ENCODE data around the gene CA10.

The CA10 gene

DNA sequence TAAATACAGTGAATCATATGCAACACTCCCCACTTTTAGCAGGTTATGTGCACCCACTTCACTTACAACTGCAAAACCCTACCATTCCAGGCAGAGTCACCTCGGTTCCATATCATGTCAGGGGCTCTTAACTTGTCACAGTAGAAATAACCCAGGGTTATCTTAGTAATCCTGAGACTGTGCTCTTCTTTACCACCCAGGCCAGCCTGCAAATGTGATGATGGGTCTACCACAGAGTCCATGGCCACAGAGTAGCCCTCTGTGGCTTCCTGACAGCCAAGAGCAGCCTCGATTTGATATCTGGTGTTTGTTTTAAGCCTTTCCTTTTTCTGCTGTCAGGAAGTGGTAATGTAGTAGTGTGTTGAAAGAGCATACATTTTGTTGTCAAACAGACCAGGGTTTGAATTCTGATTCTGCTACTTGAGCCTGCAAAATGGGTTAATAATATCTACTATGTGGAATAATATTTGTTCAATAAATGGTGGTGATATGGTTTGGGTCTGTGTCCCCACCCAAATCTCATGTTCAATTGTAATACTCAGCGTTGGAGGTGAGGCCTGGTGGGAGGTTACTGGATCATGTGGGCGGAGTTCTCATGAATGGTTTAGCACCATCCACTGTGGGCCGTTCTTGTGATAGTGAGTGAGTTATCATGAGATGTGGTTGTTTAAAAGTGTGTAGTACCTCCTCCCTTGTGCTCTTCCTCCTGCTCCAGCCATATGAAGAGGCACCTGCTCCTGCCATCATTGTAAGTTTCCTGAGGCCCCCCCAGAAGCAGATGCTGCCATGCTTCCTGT is 481.6 kb downstream of the CA10 start:
- no peak for DNase-seq (ENCODE audit: low spot score)

DNA sequence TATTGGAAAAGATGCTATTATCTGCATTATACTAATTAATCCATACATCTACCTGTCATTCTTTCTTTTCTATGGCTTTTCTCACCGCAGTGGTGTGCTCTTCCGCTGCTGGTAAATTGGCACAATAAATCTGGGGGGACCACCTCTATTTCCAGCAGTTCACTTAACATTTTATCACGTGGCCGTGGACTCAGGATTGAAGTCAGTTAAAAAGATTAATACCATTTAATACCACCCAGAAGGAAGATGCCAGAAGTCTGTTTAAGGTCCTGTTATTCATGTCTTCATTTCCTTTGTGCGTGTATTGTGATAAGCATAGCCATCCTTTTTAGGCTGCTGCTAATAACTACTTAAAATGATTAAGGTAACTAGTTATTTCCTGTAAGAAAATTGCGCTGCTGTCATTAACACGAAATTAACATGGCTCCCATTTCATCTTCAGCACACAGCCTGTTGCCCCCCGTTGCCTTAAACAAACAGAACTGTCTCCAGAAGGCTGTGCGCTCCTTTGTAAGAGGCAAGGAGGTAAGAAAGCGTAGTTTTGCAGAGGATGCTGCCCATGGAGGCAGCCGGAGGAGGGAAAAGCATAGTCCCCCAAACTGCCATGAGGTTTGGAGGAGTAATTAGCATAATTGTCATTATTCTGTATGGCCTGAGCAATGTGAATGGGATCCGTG is 483.8 kb downstream of the CA10 start:
- no peak for DNase-seq (ENCODE audit: low spot score)

DNA sequence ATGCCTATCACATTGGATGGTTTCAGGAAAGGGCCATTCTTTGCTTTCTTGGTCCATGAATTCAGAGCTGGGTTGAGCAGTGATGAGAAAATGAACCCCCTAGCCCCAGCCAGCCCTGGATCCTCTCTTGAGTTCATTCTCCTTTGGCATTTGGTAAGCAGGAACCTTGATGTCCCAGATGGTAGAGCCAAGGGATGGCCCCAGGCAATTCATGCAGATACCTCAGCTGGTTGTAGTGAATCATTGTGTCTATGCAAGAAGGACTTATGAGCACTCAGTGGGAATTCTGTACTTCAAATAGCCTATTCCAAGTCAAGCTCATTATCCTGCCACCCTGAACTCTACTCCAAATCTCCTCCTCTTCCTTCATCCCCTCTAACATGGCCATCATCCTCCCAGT is 485.4 kb downstream of the CA10 start:
- DNase-seq (ENCODE audit: low spot score): no peak

DNA sequence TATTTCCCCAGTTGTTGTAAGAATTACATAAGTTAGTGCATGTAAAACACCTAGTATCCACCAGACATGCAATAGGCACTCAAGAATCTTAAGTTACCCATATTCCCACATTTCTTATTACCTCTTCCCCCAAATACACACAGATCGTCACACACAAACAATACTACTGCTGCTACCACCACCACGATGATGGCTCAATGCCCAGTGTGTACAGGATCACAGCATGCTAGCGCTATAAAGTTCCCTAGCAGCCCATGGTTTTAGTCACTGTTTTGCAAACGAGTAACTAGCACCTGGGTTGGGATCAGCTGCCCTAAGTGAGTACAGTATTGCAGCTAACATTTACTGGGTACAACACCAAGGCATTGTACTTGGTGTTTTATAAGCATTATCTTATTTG is 486.4 kb downstream of the CA10 start:
- DNase-seq (ENCODE audit: low spot score): no peak

DNA sequence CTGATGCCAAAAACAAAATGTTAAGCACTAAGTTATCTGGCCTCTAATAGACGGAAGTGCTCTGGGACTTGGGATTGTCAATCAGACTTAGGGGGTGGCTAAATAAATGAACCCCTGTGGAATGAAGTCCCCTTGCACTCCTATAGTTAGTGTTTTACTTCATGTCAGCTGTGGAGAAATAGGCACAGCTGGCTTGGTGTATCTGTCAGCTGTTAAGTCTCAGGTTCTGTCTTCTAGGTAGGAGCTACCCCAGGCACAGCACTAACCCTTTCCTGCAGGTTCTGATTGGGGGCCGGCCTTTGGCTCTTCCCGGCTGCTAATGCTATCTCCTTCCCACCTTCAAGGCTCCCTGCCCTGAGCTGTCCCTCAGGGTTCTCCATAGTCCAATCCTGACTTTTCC is 487.6 kb downstream of the CA10 start:
- no peak for DNase-seq (ENCODE audit: low spot score)

DNA sequence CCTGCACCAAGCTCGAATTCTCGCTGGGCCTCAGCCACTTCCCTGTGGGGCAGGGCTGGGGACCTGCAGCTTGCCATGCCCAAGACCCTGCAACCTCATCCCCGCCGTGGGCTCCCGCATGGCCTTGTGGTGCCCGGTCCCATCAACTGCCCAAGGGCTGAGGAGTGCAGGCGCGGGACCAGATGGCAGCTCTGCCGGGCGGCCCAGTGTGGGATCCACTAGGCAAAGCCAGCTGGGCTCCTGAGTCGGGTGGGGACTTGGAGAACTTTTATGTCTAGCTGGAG is 489.6 kb downstream of the CA10 start:
- DNase-seq (ENCODE audit: low spot score): no peak

DNA sequence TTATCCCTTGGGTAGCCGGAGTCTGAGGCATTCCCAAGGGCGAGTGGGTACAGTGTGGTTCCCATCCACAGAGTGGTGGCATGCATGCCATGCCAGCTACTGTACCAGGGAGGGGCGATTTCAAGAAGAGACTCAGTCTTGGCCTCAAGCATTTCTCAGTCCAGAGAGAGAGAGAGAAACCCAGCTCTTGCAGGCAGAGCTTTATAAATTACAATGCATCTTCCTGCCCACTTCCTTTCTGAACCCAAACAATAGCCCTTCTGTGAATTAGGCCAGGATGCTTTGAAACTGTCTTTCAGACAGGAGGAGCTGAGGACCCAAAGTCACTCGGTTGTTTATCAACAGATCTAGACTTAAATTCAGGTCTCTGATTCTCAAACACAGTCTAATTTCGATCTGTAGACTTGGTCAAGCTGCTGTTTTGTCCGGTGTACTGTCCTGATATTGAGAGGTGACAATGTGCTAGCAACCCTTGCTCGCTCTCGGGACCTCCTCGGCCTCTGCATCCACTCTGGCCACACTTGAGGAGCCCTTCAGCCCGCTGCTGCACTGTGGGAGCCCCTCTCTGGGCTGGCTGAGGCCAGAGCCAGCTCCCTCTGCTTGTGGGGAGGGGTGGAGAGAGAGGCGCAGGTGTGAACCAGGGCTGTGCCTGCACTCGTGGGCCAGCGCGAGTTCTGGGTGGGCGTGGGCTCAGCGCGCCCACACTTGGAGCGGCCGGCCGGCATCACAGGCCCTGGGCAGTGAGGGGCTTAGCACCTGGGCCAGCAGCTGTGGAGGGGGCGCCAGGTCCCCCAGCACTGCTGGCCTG is 490.2 kb downstream of the CA10 start:
- no peak for DNase-seq (ENCODE audit: low spot score)

DNA sequence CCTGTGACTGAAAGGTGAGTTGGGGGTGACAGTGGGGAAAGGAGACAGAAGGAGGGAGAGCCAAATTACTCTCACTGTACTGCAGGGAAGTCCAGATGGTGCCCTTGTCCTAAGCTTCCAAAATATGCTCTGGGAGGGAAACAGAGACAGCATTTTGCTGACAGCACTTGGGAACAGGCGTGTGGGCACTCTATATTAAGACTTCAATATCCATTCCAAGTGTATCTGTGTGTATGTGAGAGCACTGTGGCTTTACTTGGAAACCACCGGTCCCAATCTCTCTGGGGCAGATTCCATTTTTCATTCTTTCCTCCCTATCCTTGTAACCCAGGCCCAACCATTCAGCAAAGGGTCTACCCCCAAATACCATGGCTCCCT is 490.8 kb downstream of the CA10 start:
- DNase-seq (ENCODE audit: low spot score): no peak

DNA sequence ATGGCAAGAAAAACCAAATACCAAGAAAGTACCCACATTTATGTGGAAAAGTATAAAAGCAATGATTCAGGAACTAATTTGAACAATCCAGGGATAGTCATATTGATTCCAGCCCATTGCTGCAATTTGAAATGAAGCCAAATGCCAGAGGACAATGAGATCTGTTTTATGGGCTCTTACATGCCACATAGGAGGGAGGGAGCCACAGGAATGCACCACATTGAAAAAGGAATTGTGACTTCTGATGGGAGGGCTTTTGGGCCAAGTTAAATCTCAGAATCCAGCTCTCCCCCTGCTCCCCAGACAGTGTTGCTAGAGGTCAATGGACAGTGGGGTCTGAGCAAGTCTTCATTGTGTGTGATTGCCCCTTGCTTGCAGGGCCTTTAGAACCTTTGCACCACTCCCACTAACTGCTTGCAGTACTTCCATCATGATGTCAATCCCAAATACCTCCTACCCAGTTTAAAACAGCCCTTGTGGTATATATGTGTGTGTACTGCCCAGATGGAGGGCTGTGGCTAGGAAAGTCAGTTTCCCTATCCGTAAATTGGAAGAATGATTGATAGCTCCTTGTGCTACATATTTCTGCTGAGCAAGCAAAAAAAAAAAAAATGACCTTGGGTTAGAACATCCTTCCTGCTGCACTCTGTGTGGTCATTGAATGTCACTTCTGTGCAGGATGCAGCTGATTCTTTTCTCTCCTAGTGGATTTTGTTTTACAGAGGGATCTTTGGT is 491.4 kb downstream of the CA10 start:
- no peak for DNase-seq (ENCODE audit: low spot score)

DNA sequence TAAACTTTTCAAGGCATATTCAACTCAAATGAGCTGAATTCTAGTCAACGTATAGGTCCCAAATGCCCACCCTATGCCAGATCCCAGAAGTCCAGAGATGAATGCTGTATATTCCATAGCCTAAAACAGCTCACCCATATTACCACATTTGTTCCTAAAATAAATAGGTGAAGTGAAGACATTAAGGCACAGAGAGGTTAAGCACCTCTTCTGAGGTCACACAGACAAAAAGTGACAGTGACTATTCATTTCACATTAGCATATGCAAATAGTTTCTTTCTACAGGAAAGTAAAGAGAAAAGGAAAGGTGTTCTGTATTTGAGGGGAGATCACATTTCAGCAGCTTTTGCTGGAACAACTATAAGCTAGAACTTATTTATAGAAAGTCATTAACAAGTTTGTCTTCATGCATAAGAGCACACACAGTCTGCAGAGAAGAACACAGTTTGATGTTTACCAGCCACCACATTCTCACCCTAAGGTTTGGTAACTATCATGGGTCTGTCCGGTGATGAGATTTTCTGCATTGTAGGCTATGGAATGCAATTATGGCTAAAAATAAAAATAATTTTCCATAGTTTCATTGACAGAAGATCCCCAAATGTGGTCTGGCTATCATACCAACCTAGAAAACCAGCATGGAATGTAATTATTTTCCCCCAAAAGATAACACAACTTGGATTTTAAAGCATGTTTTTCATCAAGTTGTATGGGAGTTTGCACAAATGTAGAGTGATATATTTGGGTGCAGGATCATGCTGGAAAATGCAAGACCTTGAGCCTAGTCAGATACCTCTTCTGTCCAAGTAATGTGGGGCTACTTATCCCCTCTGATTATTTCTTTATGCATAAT is 496.1 kb downstream of the CA10 start:
- no peak for DNase-seq (ENCODE audit: low spot score)

DNA sequence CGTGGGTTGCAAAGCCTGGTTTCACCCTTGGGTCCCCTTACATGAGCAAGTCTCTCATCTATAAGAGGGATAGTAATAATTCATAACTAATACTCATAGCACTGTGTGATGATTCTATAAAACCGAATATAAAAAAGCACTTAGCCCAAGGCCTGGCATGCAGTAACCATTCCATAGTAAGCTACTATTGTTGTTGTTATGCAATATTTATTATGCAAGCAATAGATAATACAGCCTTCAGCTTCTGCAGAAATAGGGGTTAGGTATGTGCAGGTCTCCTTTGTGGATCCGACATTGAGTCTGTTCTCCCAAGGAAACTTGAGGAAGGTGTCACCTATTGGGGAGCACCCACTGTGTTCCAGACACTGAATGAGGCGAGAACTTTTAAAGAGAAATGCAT is 497.1 kb downstream of the CA10 start:
- no peak for DNase-seq (ENCODE audit: low spot score)

DNA sequence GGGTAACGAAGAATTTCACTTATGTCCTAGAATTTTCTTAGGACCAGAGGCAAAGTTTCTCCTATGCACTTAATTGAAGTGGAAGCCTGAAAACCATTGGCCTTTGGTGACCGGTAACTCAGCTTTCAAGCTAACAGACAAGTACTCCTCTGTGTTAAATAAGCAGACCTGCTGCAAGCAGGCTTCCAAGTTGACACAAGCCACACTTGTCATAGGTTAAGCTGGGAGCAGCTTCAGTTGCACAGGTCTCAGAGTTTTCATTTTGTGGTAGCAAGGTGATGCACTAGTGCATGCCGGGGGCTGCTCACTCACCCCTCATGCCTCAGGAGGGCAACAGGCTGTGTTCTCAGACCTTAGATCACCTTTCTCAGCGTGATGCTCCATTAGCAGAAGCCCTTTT is 498.2 kb downstream of the CA10 start:
- no peak for DNase-seq (ENCODE audit: low spot score)

DNA sequence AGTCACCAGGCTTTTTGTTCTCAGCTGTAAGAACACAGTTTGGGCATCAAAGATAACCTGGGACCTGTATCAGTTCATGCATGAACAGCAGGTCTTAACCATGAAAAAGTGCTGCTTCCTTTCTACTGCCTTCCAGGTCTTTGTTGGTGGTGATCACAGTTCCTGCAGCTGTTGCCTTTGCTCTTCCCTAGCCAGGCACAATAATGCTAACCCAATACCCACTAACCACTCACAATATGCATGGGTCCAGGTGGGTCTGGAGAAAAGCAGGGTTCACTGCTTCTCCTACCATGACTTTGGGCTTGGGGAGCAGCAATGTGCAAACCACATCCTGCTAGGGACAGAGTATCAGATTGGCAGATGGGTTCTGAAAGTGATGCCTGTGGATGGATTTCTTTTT is 501.3 kb downstream of the CA10 start:
- no peak for DNase-seq (ENCODE audit: low spot score)

DNA sequence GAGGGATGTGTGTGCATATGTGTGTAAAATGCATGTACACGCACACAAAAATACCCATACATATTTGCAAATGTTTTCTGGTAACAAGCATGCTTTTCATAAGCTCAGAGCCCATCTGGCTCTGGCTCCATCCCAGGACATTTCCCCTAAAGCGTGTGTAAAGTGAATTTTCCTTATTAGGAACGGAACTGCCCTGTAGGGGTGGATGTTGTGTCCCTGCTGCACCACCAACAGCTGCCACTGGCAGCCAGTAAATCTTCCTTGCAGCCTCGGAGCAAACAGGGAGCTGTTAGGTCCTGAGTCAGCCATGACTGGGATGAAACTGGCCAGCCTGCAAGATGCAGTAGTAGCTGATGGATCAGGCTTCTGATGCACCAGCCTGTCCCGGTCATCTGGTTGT is 504.6 kb downstream of the CA10 start:
- DNase-seq (ENCODE audit: low spot score): no peak

DNA sequence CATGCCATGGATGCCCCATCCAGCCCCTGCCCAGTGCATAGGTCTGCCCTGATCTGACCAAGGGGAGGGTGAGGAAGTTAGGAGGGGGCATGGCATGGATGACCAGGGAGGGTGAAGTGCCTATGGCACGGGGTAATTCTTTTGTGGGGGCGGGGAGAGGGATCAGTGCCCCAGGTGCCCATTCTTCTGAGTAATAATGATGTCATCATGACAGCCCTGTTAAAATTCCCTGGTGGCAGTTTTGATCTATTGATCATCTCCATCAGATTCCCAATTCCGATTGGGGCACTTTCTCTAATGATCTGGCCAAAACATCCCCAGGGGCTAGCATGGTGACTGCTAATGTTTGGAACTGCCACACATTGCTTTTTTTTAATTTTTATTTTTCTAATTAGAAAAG is 506.0 kb downstream of the CA10 start:
- no peak for DNase-seq (ENCODE audit: low spot score)

DNA sequence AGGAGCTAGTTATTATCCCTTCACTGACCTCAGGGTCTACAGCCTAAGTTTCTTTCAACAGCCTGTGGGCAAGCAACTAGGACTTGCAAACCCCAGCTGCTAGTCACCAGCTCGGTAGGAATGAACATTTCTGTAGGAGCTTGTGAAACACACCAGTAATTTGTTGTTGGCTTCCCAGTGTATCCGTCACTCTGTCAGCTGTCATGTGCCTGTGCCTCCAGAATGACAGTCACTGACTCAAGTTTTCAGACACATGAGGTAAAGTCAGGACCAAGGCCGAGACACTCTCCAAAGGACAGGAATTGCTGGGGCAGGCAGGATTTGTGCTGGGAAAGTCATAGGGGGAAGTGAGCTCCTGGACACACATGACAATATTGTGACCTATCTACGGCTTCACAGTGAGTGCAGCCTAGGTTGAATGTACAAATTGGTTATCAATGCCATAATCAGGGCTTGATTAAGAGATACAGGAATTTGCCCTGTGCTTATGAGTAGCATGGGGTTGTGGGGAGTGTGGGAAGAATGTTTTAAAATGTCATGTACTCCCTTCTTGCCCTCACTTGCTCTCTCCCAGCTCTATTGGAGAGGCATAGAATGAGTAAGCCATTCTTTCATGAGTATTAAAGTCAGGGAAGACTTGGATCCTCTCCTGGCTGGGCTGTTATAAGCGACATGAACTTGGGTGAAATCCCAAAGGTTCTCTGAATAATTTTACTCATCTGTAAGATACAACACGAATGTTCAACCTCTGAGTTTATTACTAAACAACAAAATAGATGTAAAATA is 506.8 kb downstream of the CA10 start:
- DNase-seq (ENCODE audit: low spot score): no peak

DNA sequence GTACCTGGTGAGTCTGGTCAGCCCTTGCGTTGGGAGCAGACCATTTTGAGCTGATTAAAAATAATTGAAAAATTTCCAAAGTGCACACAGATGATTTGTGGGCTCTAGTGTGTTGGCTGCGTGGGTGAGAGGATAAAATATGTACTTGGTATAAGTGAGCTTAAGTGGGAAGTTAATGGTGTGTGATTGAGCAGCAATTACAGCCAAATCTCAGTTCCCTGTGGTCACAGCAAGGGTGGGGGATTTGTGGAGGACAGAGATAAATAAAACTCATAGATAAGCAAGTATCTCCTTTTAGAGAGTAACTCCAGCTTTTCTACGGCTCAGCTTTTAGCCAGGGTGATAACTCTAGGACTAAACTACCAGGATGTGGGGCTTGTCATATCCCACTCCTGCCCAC is 507.7 kb downstream of the CA10 start:
- DNase-seq (ENCODE audit: low spot score): no peak

DNA sequence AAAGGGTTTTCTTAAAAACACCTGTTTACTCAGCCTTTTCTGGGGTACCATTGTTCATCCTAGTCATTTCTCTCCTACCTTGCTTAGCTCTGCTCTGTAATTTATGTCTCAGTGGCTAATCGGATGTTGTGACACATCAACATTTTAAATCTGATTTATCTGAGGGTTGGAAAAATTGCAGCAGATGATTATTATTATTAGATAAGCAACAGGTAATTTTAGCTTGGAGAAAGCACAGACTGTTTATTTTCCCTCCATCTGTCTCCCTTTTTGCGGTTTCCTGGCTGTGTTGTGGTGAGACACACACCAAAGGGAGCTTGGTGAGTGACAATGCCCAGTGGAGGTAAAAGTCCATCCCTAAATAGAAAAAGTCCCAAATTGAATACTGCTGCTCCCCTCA is 508.3 kb downstream of the CA10 start:
- no peak for DNase-seq (ENCODE audit: low spot score)

DNA sequence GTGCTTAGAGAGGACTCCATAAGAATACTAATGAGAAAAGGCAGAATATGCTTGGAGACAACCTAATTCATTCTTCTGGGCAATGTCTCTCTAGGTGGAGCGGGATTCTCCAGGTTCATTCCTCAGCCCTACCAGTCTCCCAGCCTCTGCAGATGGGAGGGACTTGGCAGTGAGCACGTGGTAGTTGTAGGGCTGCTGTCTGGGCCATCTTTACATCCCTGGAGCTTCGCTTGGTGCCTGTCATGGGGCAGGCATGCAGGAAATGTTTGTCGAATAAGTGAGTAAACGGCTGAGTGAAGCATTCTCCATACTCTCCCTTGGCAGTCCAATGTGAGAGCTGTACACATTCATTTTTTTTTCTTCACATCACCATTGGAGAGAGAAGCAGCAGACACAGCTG is 510.7 kb downstream of the CA10 start:
- no peak for DNase-seq (ENCODE audit: low spot score)

DNA sequence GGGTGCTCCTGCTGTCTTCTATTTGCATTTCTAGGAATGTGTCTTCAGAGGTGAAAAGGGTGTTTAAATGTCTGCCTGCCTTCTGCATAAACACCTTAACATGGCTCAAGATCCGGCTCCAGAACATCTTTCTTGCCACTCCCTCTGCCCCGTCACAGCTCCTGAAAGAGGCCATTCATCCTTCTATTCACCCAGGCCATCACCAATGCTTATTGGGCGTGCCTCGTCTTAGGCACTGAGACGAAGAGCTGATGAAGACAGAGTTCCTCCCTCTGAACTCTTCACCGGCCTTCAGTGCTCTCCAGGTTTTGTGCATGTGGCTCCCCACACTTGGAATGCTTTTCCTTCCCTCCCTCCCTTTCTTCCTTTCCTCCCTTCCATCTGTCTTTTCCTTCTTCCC is 511.4 kb downstream of the CA10 start:
- DNase-seq (ENCODE audit: low spot score): no peak

DNA sequence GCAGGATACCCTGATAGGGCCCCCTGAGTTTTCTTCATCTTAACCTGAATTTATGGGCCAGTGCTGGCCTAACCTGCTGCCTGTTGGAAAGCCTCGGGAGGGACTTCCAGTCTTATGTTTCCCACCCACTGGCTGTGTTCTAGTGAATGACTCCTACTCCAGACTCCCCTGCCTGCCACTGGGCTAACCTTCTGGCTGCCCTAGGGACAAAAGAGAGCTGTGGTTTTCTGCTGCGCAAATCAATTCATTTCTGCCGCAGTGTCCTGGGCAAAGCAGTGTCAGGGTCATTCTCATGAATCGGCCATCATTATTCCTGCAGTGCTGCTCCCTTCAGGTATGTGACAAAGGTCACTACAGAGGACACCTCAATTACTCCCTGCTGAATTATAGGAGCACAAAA is 512.0 kb downstream of the CA10 start:
- no peak for DNase-seq (ENCODE audit: low spot score)

All from HuH-7.5 (cell line).